NCI-H2107 treated with DMSO at 0.1 percent for 48 hours (cell line): Measurements from ENCODE around the gene RNASE13.
A peak's percentile ranks its signal among the peaks of the same experiment; 100 is the strongest.
"Not testable (repeated sequence)": the region's sequence is repeated elsewhere in the genome, so short reads cannot be mapped to it uniquely, and the experiment has no call there.

Source experiments
- DNase-seq: peaks from one replicate; lab custom pipeline; 2025; ENCODE audit not compliant: unreplicated experiment; lab: John Stamatoyannopoulos, UW

RNASE13 gene

DNA sequence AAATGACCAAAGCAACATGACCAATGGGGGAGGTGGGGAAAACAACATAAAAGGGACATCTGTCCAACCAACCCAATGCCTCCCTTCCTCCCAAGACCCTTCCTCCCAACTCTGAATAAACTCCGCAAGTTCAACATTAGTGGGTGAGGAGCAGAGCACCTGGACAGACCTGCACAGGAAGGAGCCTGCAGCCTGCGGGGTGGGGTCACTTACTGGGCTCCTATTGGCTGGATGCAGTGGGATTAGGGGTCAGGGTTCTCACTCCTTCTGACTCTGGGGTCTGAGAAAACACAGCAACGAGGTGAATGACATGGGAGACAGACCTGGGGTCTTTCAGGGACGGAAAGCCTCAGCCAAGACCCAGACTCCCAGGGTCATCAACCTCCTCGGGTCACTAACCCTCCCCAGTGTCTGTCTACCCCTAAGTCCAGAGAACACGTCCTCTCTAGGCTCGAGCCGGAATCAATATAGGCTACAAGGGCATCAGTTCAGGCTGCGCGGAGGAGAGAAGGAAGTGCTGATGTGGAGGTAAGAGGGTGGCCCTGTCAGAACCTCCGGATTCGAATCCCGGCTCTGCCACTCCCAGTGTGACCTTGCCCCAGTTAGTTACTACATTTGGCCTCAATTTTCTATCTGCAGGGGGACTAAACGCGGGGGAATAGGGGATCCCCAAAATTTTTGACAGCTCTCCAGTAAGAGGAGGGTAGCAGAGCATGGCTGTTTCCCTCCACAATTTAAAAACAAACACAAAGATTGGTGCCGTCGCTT lies 10.6 kb downstream of the RNASE13 start:
- DNase-seq: no peak

DNA sequence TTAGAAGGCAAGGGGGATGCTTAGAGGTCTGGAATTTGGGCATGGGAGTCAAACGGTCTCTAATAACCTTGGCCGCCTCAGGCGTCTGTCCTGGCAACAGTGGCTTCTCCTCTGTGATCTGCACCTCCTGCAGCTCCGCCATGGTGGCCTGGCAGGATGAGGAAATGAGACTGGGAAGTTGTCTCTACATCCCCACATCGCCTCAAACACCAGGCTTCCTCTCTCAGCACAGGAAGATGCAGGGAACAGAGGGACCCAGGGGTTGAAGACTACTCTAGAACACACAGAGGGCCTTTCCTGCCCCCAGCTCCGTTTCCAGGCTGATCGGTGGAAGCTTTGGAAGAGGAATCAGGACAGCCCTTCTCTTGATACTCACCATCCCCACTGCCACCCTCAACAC lies 11.4 kb downstream of the RNASE13 start:
- no peak for DNase-seq

DNA sequence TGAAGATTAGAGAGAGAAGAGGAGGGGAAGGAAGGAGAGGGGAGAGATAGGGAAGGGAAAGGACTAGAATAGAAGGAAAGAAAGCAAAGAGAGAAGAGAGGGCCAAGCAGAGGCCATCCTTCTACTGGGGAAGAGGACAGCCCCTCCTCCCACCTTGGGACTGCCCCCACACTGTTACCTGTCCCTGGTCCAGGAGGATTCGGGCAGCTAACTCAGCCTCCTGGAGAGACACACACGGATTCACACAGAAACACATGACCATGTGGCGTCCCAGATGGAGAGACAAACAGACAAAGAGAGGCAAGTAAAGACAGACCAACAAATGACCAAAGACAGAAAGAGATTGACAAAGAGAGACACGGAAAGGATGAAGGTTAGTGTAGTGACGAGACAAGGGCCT lies 11.9 kb downstream of the RNASE13 start:
- DNase-seq: no peak

DNA sequence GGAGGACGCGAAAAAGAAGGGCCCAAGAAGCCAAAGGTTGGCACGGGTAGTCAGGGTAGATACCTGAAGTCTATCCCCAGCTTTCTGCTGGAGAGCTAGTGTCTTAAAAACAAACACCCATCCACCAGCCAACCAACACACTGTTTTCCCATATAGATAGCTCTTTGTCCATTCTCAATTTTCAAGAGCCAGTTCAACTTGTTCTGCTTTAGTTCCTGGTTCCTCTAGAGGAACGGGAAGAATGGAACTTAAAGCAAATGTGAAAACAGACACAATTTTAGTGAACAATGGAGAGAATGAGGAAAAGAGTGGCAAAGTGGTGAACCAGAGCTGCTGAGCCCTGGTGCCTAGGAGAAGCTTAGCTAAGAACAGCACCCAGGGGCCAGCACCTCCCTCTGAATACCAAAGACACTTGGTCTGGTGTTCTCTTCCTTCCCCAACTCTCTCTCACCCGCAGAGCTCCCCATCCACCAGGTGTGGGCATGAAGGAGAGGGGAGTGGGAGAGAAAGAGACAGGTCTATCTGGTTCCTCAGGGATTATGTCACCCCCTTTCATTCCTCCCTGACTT lies 13.5 kb downstream of the RNASE13 start:
- DNase-seq: no peak

DNA sequence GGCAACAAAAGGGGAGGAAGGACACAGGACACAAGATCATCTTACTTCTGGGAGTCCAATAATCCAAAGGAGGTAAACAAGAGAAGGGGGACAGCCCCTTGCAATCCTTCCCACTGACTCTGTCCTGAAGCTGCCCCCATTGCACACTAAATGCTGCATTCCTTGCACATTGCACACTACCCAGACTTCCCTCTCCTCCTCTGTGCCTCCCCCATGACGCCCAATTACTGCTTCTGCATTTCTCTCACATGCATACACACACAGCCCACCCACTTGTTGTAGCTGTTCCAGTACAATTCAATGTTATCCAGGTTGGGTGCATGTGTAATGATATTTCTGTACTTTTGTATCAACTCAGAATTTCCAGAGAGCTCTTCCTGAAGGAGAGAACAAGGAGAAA lies 15.2 kb downstream of the RNASE13 start:
- DNase-seq: no peak

DNA sequence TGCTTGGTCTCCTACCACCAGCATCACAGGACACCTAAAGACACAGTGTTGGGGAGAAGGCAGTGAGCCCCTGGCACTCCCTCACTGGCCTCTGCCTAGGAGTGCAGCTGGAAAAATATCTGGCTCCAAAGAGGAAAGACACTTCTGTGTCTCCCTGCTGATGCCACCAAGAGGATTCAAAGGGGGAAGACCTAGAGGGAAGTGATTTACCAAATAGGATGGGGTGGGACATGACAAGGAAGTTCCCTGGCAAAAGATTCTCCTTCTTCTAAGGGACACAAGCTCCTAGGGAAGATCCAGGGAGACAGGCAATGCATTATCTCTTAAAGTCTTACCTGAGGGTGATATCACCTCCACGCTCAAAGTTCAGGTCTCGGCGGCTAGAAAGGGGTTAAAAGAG lies 15.8 kb downstream of the RNASE13 start:
- DNase-seq: no peak

DNA sequence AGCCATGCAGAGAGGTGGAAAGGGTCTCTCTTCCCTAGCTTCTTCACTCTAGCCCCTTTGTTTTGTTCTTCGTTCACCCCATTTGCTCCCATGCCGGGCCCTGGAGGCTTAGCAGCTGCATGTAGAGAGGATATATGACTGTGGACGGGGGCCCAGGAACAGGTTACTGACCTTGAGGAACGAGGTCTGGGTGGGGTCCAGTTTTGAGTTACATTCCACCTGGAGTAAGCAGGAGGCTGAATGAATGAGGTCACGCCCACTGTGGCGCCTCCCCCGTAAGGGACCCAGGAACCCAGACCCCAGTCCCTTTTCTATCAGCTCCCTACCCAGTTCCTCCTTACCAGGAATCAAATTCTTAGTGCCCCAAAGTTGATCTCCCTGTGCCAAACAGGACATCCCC lies 16.3 kb downstream of the RNASE13 start:
- DNase-seq: no peak

DNA sequence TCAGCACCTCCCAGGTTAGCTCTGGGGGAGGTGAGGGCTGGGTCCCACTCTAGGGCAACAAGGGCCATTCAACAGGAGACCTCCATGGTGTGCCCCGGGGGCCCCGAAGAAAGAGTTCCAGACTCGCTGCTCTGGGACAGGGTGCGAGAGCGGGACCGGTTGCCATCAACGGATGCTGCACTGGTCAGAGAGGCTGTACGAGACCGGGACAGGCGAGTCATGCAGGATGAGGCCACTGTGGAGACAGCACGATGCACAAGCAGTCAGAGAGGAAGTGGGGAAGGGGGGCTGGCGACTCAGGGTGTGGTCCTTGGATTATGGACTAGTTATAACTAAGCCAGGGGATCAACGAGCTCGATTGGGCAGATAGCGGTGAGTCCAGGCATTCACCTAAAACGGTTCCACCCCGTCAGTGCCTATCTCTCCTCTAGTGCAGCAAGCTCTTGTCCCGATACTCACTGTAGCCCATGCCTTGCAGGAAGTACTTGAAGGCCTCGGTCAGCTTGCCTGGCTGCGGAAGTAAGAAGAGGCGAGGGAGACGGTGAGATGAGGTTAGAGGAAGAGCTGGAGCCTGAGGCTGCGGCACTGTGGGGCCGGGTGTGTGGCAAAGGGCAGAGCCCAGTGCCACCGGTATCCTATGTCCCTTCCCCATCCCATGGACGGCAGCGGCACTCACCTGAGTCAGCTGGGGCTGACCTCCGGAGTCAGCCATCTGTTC lies 16.9 kb downstream of the RNASE13 start:
- DNase-seq: no peak

DNA sequence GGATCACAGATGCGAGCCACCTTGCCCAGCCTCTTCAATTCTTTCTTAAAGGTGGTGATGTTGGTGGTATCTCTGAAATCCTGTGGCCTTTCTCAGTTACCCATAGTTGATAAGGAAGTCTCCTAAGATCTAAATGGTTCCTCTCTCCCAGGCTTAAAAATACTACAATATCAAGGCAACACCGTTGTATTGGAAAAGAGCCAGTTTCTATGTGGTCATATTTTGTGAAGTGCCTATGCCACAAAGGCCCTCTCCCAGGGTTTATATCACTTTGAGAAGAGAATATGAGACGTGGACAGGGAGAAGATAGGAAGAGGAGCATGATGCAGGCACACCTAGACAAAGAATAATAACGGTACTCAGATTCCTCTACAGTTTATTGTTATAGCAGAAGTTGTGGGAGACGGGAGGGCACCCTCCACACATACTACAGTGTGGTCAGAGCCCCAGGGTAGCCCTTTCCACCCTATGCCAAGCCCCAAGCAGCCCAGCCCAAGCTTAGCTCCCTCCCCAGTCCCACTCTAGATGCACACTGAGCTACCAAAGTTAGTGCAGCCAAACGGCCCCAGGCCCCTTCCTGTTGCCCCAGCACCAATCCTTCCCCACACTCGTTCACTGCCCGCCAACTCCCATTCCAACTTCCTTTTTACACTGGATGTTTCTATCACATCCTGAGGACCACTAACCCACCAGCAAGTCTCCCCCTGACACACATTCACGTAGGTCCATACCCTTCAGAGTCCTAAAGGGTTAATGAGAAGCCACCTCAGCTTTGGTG lies 18.0 kb downstream of the RNASE13 start:
- no peak for DNase-seq

DNA sequence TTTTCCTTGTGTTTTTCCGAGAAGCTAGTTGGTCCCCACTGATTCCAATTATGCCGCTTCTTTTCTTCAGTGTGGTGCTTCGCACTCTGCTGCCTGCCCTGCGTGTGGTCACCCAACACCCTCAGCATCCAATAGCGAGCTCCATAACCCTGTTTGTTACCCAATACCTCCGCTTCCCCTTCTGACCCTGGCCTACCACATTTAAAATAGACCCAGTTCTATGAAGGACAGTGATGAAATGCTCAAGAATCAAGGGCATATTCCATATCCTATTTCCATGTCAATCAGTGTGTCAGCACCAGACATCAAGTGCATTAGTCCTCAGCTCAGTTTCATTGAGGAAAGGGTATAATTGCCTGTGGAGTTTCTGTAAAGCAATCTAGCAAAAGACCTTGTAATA lies 19.3 kb downstream of the RNASE13 start:
- no peak for DNase-seq

DNA sequence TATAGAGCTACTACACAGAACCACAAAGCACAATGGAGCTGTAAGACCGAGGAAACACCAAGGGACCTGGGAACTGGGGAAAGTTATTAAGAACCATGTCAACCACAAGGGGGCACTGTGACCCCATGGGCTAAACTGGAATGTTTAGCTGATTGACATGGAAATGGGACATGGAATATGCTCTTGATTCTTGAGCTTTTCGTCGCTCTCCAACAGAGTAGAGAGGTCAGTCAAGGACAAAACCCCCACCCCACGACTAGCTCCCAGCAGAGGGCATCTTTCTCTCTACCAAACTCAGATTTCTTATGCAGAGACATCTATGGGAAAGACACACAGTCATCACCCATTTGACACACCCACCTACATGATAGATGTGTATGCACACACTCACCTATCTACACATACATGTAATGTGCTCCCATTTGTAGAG lies 19.8 kb downstream of the RNASE13 start:
- peak; percentile 72 for DNase-seq

DNA sequence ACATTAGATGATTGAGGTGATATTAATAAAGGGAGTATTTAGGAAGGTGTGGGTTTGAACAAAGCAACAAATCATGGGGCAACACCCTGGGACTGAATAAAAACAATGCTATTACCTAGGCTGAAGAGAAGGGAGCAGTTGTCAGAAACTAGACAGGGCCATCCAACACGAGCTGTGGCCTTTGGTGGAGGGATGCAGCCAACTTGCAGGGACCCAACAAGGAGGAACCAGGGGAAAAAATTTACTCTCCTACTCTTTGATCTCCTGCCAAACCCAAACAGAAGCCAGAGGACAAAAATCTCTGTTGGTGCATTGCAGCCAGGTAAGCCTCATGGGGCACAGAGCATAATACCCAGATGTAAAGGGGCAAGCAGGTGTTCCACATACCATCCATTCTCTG lies 23.5 kb downstream of the RNASE13 start:
- DNase-seq: no peak

DNA sequence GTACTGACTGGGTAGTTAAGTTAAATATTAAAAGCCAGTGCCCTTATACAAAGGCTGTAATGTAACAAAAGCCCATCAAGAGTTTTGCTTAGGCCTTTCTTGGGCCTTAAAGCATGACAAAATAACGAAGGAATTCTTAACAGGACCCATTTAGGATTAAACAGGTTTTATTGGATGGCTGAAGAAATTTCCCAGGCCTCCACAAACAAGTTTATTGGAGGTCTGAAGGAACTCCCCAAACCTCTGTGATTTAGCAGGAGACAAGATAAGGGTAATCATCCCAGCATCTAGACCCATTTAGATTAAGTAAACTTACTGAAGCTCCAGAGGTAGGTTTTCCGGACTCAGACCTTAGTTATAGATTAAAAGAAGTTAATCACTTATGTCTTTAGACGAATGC lies 24.9 kb downstream of the RNASE13 start:
- not testable (repeated sequence) for DNase-seq

DNA sequence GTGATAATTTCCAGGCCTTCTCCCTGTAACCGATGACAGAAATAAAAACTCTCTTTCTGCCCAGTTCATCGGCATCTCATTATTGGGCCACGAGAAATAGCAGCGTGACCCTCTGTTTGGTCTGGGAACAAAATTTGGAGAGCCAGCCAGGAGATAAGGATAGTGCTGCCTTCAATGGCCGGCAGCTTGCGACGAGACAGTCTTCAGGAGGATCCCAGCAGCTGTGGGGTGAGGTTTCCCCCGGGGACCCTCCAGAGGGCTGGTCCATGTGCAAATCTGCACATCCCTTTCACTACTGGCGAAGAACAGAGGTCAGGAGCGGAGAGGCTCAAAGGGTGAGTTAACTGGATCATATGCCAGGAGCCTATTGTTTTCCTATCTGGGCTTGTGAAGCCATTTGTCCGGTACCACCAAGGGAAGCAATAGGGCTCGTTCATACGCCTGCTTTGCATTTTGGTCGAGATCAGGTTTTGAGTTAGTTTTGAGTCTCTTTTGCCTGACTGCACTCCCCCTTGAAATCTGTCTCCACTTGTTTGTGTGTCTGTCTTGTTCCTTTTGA lies 30.7 kb downstream of the RNASE13 start:
- DNase-seq: no peak

DNA sequence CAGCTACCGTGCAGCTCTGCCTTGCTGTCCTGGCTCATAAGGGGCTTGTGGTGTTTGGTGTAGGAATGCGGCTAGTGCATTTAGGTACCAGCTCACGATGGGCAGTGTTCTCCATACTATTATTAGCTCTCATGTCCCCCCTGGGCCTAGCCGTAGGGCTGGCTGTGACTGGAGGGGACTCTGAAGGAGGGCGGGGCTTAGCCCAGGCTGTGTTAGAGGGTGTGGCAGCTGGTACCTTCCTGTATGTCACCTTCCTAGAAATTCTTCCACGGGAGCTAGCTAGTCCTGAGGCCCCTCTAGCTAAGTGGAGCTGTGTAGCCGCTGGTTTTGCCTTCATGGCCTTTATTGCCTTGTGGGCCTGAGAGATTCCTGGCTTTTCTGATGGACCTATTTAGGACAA lies 33.4 kb downstream of the RNASE13 start:
- DNase-seq: no peak

DNA sequence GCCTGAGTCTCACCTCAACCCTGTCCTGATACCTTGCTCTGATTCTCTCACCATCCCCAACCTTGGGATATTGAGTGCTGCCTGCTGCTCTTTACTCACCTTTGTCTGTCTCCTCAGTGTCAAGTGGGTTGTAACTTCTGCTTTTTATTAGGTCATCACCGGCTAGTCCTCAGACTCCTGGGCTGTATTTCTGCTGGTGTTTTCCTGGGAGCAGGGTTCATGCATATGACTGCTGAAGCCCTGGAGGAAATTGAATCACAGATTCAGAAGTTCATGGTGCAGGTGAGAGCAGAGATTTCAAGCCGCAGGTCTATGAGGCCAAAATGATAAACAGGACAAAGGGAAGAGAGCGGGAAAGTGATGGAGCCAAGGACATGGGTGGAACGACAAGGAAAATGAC lies 35.0 kb downstream of the RNASE13 start:
- DNase-seq: no peak

DNA sequence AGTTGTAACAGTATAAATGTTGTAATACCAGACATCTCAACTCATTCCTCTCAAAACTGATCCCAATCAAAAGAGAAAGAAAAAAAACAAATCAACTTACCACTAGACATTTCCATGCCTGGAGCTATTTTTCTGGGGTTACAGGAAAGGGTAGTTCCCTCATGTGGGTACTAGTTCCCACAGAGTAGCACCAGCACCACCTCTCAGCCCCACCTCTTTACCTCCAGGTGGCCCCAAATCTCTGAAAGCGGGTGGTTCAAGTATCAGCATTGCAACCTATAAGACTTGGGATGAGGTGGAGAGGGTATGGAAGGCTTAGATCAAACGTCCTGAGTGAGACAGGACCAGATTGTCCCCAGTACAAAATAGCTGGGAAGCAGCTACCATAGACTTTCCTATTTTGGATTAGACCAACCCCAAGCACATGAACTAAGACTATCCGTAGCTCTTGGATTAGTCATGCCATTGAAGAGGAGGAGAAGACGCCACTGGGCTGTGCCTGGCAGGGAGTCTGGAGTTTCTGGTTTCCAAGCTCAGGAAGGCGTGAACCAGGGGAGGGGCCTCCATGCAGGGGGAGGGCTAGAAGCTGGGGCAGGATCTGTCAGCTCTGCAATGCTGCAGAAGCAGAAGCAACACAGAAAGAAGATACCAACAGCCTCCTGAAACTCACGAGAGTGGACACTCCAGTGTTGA lies 35.8 kb downstream of the RNASE13 start, which contains the start of gene SLC39A2:
Gene SLC39A2 (plus strand): TSS at position 620 of the 693 bp plus-strand sequence. CDS start 154 bp downstream, outside the sequence.
- DNase-seq: no peak

DNA sequence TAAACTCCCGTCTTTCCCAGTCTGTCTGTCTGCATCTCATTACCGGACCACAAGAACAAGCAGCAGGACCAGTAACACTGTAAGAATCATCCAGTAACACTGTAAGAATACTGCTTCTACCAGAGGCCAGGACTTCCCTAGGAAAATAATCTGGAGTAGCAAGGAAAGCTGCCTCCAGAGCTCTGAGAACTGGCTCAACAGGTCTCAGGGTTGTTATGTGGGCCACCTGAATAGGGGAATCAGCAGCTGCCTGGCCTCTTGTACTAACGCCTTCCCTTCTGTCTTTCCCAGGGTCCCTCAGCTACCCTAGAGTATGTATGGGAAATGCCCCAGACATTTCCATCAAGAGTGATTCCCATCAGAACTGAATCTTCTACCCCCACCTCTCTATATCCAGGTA lies 36.5 kb downstream of the RNASE13 start:
- no peak for DNase-seq

DNA sequence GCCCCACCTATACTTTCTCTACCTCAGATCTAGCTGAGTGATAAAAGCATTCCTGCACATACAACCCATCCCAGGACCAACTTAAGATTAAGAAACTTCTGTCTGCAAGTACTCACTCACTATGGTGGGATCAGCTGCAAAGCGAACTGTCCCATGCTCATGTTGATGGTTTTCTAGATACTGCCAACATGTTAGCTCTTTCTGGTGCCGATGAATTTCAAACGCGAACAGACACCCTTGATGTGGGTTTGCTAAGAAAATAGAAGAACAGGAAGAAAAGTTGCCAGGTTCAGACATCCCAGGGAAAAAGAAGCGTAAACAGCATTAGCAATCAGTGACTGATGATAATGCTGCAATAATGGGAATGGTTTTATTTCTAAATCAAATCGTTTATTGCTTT lies 37.0 kb downstream of the RNASE13 start:
- DNase-seq: no peak

DNA sequence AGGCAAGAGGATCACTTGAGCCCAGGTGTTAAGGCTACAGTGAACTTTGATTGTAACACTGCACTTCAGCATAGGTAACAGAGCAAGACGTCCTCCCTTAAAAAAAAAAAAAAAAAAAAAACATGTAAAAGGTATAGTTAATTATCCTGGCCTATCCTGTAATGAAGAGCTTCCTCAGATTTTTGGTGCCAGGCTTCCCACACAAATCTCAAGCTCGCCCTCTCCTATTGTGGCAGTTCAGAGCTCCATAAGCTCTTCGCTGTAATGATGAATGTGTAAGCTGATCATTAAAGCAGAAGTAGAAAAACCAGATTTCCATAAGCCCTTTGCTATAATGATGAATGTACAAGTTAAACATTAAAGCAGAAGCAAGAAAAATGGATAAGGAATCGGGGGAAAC lies 37.5 kb downstream of the RNASE13 start:
- no peak for DNase-seq

DNA sequence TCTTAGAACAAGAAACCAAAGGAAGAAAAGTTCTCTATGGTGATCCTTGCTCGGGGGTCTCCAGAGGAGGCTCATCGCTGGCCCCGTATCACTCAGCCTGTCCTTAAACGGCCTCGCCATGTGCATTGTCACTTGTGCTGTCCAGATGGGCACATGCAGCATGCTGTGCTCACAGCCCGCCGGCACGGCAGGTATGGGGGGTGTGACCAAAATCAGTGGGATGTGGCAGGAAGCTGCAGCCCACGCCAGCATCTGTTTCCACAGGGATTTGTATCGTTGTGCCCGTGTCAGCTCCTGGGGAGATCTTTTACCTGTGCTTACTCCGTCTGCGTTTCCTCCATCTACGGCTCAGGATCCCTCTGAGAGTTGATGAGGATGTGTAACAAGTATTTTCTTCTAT lies 38.1 kb downstream of the RNASE13 start:
- DNase-seq: no peak
